ENCODE results near the gene FOXO1.

The FOXO1 gene

DNA sequence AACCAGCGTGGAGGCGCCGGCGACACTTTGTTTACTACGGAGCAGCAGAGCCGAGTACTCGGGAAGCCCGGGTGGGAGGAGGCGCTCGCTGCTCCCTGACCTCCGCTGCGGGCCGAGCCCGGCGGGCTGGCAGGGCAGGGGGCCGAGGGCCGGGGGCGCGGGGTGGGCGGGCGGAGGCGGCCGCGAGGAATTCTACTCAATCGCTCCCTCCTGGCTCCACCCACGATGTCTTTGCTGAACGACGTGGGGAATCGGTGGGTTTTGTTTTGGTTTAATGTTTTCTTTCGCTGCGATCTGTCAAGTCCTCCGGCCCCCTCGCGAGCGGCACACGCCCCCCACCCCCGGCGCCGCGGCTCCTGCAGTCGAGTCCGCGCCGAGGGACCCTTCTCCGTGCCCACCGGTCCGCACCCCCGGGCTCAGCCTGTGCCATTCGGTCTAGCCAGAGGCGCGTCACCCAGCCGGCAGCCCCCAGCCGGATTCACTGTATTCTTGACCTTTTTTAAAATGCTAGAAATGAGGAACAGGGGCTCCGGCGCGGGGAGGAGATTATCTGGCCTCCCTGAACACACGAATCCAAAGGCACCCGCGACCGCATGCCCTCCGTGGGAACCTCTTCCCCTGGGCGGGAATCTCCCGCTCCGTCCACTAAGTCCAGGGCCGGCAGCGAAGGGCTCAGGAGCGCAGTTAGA lies 636 bp upstream of the FOXO1 start:
- peak in 1 of 2 donors; percentile 10 for DNase-seq (ENCODE audit: low read depth in 2 of 2)

DNA sequence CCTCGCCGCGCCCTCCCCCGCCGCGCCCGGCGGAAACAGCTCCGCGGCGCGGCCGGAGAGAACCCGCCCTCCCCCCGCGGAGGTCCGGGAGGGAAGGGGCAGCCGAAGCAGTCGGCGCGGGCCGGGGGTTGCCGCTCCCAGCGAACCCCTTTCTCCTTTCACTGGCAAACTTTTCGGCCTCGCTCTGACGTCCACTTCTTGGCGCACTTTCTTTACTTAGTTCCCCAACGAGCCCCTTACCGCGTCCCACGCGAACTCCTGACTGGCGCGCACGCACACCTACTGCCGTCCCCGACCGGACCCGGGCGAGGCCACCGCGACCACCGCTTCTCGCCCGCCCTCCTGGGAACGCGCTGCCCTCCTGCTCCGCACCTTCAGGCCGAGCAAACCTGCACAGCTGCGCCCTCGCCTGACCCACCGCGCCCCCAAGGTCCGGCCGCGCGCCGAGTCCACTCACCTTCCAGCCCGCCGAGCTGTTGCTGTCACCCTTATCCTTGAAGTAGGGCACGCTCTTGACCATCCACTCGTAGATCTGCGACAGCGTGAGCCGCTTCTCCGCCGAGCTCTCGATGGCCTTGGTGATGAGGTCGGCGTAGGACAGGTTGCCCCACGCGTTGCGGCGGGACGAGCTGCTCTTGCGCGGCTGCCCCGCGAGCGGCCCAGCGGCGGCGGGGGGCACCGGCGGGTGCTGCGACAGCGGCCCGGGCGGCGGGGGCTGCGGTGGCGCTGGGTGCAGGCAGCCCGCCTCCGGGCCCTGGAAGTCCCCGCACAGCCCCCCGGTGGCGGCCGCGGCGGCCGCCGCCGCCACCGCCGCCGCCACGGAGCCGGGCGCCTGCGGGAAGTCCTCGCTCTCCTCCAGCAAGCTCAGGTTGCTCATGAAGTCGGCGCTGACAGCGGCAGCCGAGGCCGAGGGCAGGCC lies 1.1 kb downstream of the FOXO1 start:
- peak; percentile 17 to 18 for DNase-seq (ENCODE audit: low read depth in 2 of 2)

DNA sequence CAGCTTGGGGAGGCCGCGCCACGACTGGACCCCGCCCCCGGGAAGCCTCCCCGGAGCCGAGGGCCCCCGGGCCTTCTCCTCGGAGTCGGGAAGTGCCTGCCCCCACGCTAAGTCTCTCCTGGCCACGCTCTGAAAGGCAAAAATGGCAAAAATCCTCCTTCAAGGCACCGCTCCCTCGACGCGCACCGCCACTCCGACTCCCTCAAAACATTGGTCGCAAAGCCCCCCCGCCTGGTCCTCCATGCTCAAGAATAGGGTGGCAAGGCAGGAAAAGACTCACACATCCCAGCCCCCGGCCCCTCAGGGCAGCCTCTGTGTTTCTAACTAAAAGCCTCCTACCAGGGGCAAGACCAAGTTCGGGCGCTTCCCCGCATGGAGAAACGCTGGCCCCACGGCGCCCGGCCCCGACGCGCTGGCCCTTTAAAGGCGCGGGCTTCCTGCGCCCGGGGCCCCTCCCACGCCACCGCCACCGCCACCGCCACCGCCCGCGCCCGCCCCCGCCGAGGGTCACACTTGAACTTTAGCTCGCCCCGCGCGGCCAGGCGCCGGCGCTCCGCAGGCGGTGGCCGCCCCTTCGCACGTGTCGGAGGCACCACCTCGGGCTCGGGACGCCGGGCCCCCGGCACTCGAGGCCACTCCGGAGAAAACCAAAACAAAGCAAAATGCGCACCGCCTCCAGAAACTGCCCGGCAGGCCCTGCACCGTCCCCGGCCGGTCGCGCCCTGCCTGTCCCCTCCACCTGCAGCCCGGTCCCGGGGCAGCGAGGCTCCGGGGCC lies 1.9 kb downstream of the FOXO1 start:
- DNase-seq (ENCODE audit: low read depth in 2 of 2), result peak; percentile 64

DNA sequence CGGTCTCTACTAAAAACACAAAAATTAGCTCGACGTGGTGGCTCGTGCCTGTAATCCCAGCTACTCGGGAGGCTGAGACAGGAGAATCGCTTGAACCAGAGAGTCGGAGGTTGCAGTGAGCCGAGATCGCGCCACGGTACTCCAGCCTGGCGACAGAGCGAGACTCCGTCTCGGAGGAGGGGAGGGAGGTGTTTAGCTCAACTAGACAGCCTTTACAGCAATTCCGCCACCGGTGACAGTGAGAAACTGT lies 2.4 kb downstream of the FOXO1 start:
- DNase-seq (ENCODE audit: low read depth in 2 of 2), result peak in 1 of 2 donors; percentile 63

DNA sequence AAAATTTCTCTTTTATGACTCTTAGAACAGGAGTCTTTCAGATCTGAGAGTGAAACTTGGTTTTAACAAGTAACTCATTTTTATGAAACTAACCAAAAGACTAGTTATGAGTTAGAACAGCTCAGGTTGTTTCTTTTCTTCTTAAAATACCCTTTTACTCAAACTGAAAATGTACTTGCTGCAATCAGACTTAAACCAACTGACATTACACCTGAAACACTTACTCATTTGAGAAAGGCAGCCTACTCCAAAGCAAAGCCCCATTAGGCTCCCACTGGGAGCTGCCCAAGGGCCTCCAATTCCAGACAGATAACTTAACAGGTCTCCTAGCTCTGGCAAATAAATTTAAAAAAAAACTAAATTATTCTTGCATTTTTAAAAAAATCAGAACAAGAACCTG lies 3.6 kb downstream of the FOXO1 start:
- DNase-seq (ENCODE audit: low read depth in 2 of 2), result no peak

DNA sequence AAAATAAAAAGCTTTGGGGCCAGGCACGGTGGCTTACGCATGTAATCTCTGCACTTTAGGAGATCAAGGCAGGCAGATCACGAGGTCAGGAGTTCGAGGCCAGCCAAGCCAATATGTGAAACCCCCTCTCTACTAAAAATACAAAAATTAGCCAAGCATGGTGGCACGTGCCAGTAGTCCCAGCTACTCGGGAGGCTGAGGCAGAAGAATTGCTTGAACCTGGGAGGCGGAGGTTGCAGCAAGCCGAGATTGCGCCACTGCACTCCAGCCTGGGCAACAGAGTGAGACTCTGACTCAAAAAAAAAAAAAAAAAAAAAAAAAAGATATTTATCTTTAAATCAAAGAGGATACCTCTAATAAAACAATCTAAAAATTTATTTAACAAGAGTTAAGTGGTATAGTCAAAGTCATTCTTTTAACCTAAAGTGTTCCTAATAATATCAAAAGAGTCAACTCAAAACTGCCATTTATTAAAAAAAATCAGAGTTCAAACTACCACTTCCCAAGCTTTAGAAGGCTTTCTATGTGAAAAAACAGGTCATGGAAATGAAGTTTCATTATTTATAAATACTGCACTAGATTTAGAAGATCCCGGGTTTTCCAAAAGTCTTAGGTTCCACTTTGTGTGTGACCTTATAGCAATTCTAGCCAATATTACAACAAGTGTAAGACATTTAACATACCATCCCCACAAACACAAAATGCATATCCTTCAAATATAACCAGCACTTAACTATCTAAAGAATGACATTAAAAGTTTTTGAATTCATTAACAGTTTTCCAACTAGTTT lies 4.4 kb downstream of the FOXO1 start:
- no peak for DNase-seq (ENCODE audit: low read depth in 2 of 2)

DNA sequence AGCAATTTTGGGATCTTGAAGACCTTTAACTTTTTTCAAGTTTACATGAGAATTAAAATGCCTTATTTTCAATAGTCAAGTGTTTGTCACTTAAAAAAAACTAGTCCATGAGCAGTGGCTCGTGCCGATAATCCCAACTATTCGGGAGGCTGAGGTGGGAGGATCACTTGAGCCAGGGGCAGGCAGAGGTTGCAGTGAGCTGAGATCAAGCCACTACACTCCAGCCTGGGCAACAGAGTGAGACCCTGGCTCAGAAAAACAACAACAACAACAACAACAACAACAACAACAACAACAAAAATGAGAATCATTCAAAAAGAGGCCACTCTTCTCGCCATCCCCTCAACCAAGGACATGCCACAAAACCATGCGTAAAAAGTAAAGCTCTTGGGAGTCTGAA lies 5.7 kb downstream of the FOXO1 start:
- DNase-seq (ENCODE audit: low read depth in 2 of 2), result no peak

DNA sequence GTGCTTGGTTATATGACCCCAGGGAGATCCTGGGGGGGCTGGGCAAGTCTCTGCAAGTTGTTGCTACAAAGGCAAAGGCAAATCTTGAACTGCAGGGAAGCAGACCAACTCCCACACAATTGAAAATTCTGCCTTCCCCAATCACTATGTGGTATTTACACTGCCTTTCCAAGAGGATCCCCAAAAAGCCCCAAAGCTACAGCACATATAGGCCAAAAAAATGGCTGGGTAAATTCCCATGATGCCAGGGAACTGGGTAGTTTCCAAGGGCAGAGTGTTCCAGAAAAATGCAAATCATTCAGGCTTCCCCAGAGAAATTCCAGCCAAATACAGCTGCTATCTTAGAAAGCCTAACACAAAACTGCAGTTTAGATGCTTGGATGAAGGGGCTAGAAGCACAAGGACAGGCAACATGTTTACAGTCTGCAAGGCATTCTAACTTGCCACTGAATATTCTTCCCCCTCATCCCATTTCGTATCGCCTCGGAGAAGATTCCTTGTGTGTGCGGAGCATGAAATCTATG lies 6.2 kb downstream of the FOXO1 start:
- DNase-seq (ENCODE audit: low read depth in 2 of 2), result no peak

DNA sequence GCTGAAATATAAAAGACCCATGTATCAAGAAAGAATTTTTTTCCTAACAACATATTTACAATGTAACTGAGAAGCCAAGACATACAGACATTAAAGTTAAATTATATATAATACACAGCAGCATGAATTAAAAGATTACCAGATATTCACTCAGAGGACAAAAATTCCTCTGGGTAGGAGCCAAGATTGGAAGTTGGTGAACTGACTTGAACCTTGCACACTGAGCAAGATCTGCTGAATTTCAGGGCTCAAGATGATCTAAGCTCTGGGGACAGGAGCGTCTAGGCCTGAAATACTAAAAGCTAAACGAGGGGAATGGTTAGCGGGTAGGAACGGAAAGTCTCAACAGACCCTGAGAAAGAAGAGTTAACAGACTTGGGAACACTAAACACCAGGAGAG lies 8.5 kb downstream of the FOXO1 start:
- DNase-seq (ENCODE audit: low read depth in 2 of 2), result no peak

DNA sequence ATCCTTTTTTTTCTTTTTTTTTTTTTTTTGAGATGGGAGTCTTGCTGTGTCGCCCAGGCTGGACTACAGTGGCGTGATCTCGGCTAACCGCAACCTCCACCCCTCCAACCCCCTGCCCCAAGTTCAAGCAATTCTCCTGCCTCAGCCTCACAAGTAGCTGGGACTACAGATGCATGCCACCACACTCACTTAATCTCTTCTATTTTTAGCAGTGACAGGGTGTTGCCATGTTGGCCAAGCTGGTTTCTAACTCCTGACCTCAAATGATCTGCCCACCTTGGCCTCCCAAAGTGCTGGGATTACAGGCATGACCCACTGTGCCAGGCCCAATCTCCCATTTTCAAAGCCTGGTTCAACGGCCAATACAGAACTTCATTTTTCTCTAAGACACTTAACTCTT lies 9.1 kb downstream of the FOXO1 start:
- DNase-seq (ENCODE audit: low read depth in 2 of 2), result no peak

DNA sequence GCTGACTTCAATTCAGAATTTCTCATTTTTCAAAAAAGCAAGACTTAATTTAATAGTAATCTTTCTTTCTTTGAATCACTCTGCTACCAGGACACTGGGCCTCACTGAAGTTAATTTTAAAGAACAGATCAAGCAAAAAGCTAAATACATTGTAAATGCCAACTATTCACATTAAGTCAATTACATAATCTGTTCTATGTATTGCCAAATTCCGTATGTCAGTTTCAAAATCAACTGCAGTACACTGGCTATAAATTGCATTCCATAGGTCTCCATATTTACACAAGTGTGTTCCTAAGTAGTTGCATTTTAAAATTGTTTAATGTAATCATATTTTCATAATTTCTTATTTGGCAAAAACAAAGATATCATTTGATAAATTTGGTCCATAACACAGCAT lies 10.1 kb downstream of the FOXO1 start:
- no peak for DNase-seq (ENCODE audit: low read depth in 2 of 2)

DNA sequence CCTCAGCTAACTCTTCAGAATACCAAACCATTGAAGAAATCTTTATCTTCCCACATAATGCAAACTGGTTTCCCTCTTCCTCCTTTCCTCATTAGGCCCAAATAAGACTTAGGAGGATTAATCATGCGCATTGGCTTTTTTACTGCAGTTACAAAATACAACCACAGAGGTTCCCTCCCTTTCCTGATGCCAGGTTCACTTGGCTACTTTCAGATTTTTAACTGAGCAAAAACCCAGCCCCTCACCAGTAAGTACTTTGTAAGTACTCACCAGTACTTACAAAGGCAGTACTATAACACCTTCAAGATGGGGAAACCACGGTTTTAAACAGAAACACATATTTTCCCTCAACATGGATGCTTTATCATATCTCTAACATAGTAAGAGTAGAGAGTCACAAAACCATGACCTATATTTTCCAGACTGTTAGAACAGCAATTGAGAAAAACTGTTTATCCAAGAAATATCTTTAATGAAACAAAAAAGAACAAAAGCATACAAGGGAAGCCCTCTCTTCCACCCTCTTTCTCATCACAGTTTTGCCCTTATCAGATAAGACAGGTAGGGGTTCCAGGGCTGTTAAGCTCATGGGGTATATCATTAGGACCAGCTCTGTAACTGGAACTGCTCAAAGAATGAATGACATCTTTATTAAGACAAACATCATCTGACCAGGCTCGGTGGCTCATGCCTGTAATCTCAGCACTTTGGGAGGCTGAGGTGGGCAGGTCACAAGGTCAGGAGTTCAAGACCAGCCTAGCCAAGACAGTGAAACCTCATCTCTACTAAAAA lies 12.7 kb downstream of the FOXO1 start:
- no peak for DNase-seq (ENCODE audit: low read depth in 2 of 2)

DNA sequence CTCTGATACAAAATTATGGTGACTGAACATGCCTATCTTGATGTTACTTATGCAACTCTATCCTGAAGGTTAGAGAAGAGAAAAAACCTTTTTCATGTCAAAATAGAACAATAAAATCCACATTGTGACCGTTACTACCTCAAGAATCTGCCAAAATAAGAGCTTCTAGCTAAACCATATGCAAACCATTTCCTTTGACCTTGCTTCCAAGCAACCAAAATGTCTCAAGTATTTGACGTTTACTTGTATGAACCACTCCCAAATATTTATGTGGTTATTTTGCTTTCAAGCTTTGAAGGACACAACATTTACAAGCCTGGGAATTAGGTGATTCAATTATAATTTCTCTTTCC lies 13.9 kb downstream of the FOXO1 start:
- no peak for DNase-seq (ENCODE audit: low read depth in 2 of 2)

DNA sequence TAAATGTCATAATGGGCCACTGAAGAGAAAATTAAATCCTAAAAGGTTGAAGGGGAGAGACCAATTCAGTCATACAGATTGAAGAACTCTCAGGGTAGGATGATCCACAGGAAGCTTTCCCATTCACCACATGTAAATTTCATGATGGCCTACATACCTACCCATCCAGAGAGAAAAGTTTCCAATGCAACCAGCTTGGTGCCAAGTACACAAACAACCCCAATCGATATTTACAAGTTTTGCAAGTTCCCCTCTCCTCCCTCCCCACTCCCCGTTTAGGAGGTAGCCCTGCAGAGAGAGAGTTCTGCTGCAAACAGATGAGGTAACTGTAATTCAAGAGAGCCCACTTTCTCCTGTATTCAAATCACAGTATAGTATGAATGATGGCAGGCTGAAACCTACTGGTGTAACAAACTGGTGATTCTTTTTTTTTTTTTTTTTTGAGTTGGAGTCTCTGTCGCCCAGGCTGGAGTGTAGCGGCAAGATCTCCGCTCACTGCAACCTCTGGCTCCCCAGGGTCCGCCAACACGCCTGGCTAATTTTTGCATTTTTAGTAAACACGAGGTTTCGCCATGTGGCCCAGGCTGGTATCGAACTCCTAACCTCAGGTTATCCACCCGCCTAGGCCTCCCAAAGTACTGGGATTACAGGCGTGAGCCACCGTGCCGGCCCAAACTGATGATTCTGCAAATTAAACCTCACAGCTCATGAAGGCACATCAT lies 14.4 kb downstream of the FOXO1 start:
- DNase-seq (ENCODE audit: low read depth in 2 of 2), result no peak

DNA sequence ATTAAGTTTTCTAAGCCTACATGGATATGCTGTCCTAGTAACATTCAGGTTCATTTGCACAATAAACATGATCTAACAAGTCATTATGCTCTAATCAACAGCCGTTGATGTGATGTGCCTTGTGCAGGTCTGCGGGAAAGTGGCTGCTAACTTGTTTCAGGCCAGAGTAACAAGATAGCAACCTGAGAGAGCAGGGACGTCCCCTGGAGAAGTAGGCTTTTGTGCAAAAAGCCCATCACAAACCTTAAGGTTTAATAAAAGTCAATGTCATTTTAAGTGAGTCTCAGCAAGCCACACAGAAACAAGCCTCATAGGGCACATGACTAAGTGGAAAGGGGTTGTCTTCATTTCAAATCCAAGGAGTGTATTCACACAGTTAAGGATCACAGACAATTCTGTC lies 17.6 kb downstream of the FOXO1 start:
- DNase-seq (ENCODE audit: low read depth in 2 of 2), result no peak

DNA sequence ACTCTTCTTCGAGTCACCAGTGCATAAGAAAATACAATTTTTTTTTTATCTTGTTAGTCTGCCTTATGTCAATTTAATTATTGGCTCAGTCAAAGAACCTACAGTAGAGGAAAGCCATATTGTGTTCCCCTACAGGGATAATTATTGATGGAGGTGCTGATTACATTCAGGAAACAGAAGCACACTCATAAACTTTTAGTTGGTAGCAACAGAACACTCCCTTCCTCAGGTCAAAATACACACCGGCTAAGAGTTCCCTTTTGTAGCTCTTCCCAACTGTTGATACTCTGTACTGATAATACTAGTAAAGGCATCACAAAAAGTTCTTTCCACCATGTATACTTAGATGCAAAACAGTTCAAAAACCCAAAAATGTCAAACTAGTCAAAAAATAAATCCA lies 18.4 kb downstream of the FOXO1 start:
- no peak for DNase-seq (ENCODE audit: low read depth in 2 of 2)

DNA sequence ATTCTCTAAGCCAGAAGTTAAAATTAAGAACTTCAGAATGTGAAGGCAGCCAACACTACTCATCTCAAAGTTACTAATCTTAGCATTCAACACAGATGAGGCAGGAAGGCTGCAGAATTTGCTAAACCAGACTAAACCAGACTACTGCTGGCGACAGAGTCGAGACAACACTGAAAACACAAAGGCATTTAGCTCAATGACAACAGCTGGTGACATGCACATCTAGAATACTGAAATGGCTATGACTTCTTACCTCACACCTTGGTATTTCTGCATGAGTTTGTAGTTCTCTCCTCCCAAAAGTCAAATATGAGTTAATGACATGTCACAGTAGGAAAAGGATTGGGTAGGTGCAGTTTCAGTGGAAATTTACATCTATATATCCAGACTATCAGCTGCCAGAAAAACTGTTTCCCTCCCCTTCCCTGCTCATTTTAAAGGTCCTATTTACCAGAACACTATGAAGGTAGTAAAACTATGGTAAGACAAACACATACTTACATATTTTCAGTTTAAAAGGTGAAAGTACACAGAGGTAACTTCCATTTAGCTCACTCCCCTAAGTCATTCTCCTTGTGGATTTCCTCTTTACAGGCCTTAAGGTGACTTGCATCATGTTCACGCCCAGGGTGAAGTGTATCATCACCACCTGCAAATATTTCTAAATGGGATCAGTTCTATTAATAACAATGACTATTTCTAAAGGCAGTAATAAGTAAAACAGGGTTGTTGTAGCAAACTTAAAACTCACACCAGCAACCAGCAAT lies 21.4 kb downstream of the FOXO1 start:
- no peak for DNase-seq (ENCODE audit: low read depth in 2 of 2)

DNA sequence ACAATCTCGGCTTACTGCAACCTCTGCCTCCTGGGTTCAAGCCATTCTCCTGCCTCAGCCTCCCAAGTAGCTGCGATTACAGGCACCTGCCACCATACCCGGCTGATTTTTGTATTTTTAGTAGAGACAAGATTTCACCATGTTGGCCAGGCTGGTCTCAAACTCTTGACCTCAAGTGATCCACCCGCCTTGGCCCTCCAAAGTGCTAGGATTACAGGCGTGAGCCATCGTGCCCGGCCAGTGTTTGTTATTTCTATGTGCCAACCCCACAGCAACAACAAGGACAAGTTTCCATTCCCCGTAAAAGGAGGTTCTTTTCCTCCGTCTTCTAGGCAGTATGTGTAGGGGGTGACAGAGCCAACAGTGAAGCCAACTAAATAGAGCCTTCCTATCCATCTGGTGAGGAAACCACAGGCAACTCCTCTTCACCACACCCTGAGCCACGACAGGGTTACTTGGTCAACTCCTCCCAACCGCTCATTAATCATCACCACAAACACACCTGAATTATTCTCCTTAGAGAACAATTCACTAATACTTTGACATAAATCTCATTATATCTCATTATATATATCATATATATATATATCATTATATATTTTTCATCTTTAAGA lies 25.5 kb downstream of the FOXO1 start:
- peak in 1 of 2 donors; percentile 21 for DNase-seq (ENCODE audit: low read depth in 2 of 2)

DNA sequence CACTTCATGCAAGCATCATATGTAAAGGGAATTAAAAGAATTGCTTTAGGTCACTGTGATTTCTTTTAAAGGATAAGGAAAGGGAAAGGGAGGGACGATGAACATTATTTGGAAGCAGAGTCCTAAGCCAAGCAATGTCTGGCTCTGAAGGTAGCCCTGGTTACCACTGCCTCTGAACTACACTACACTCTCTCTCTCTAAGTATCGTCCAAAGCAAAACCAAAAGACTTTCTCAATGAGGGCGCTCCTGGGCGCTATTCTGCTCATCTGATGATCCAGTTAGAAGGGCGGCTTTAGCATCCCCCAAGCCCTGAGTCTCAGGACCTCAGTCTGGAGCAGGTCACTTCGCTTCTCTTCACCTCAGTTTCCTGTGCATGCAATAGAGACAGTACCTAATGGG lies 26.2 kb downstream of the FOXO1 start:
- DNase-seq (ENCODE audit: low read depth in 2 of 2), result no peak
